PC-9 (cell line): ENCODE measurements around the gene SLC19A3.

Experiments used
- EZH2 ChIP-seq: fragments of 200-600 bp; sonication (generic); IDR thresholded peaks from 2 replicates; pipeline ENCODE4 v1.8.0; 2017; ENCODE audit warnings: antibody characterized with exemption, low read depth
- TF ChIP-seq, protein P1 (sequence below): fragments of 200-600 bp; sonication (generic); conservative IDR thresholded peaks from 2 replicates; pipeline ENCODE4 v1.6.1; 2017; ENCODE audit warnings: mixed run types, antibody characterized with exemption, mild to moderate bottlenecking, moderate library complexity

DNA sequence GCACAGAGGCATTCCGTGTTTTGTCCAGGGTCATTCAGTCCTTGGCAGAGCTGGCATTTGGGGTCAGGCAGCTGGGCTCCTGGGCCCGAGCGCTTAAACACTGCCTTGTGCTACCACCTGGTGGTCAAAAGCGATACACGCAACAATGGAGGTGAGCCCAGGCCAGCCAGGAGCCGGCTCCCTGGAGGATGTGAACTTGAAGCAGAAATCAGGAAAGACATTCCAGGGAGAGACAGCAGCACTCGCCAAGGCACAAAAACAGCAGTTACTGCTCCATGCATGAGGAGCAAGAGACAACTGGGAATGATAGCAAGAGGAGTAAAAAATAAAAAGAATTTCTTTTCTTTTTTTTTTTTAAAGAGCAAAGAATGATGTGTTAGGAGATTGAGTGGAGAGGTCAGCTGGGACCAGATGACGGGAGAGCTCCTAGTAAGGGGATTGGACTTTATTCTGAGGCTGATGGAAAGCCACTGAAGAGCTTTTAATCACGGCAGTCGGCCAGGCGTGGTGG lies 48.6 kb upstream of the SLC19A3 start:
- TF ChIP-seq, protein P1, sequence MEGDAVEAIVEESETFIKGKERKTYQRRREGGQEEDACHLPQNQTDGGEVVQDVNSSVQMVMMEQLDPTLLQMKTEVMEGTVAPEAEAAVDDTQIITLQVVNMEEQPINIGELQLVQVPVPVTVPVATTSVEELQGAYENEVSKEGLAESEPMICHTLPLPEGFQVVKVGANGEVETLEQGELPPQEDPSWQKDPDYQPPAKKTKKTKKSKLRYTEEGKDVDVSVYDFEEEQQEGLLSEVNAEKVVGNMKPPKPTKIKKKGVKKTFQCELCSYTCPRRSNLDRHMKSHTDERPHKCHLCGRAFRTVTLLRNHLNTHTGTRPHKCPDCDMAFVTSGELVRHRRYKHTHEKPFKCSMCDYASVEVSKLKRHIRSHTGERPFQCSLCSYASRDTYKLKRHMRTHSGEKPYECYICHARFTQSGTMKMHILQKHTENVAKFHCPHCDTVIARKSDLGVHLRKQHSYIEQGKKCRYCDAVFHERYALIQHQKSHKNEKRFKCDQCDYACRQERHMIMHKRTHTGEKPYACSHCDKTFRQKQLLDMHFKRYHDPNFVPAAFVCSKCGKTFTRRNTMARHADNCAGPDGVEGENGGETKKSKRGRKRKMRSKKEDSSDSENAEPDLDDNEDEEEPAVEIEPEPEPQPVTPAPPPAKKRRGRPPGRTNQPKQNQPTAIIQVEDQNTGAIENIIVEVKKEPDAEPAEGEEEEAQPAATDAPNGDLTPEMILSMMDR, result peak; percentile 93
- TF ChIP-seq EZH2, result no peak
